IMR-90 (cell line): Measurements from ENCODE around the gene C1QTNF8. TPM values are rescaled to one million over a fixed set of nuclear protein-coding genes. Genes with fewer than 3 reads are reported as not detected.

Experiments used
- ATAC-seq: fragments of 200-7000 bp; cut with Tn5 transposase; 2 replicates; pipeline ENCODE4 v1.9.1; 2020; ENCODE audit warnings: low read depth, mild to moderate bottlenecking, moderate library complexity
- BruUV-seq: library from RNA; stranded (reverse); fragments of 400-500 nt; replicated peaks from 2 replicates; lab custom pipeline; 2021; lab: Mats Ljungman, UMichigan
- CTCF ChIA-PET: fragments of 300-600 bp; formaldehyde crosslinking; extraction: SDS; loops from one replicate; lab custom pipeline; 2021; ENCODE audit warnings: antibody characterized with exemption; lab: Yijun Ruan, JAX
- POLR2A ChIA-PET: fragments of 300-600 bp; sonication (Branson Sonifier 250); formaldehyde crosslinking; loops from one replicate; lab custom pipeline; 2022; ENCODE audit warnings: antibody characterized with exemption; ENCODE audit not compliant: unreplicated experiment; lab: Charles Lee
- DNase-seq: peaks from one replicate; pipeline ENCODE4 v3.0.0; 2013
- H2AFZ ChIP-seq: replicated peaks from 2 replicates; pipeline ENCODE3; 2013; ENCODE audit warnings: low read length, mild to moderate bottlenecking; ENCODE audit not compliant: poor library complexity
- H2AK5ac ChIP-seq: 2 replicates; pipeline ENCODE4 v1.6.1; 2013; ENCODE audit warnings: low read depth, low read length, inconsistent platforms
- H2AK9ac ChIP-seq: replicated peaks from 2 replicates; pipeline ENCODE3; 2013; ENCODE audit warnings: mild to moderate bottlenecking, low read depth, low read length, moderate library complexity; ENCODE audit not compliant: poor library complexity
- H2BK120ac ChIP-seq: 2 replicates; pipeline ENCODE4 v1.6.1; 2013; ENCODE audit warnings: low read depth, low read length, inconsistent platforms
- H2BK15ac ChIP-seq: 3 replicates; pipeline ENCODE4 v1.6.1; 2013; ENCODE audit warnings: low read depth, low read length, inconsistent platforms
- H2BK20ac ChIP-seq: 2 replicates; pipeline ENCODE4 v1.6.1; 2013; ENCODE audit warnings: low read depth, mild to moderate bottlenecking, inconsistent platforms, low read length, moderate library complexity
- H2BK5ac ChIP-seq: 2 replicates; pipeline ENCODE4 v1.6.1; 2013; ENCODE audit warnings: mild to moderate bottlenecking, low read depth, low read length, inconsistent platforms; ENCODE audit not compliant: poor library complexity, severe bottlenecking
- H3K14ac ChIP-seq: replicated peaks from 2 replicates; pipeline ENCODE4 v1.6.1; 2013; ENCODE audit warnings: low read depth, low read length, inconsistent platforms
- H3K18ac ChIP-seq: 2 replicates; pipeline ENCODE4 v1.6.1; 2013; ENCODE audit warnings: low read depth, low read length, control low read depth
- H3K23ac ChIP-seq: 2 replicates; pipeline ENCODE4 v1.6.1; 2013; ENCODE audit warnings: low read depth, low read length, inconsistent platforms
- H3K27ac ChIP-seq: 2 replicates; pipeline ENCODE4 v1.5.1; 2013; ENCODE audit warnings: mild to moderate bottlenecking, control low read depth, low read length; ENCODE audit not compliant: insufficient read depth
- H3K27me3 ChIP-seq: 2 replicates; pipeline ENCODE4 v1.6.1; 2013; ENCODE audit warnings: low read length; ENCODE audit not compliant: control insufficient read depth, insufficient read depth
- H3K36me3 ChIP-seq: 2 replicates; pipeline ENCODE4 v1.6.1; 2013; ENCODE audit warnings: low read length, mixed read lengths; ENCODE audit not compliant: control insufficient read depth, insufficient read depth
- H3K4ac ChIP-seq: 2 replicates; pipeline ENCODE4 v1.6.1; 2013; ENCODE audit warnings: low read depth, low read length, inconsistent platforms
- H3K4me1 ChIP-seq: 2 replicates; pipeline ENCODE4 v1.6.1; 2013; ENCODE audit warnings: low read length, mixed read lengths; ENCODE audit not compliant: control insufficient read depth, insufficient read depth
- H3K4me2 ChIP-seq: 2 replicates; pipeline ENCODE4 v1.6.1; 2013; ENCODE audit warnings: low read depth, mild to moderate bottlenecking, control low read depth, low read length, moderate library complexity
- H3K4me3 ChIP-seq: 2 replicates; pipeline ENCODE4 v1.5.1; 2013; ENCODE audit warnings: low read depth, mild to moderate bottlenecking, control low read depth, low read length, moderate library complexity; ENCODE audit not compliant: insufficient read depth
- H3K56ac ChIP-seq: 2 replicates; pipeline ENCODE4 v1.6.1; 2013; ENCODE audit warnings: low read length, inconsistent platforms; ENCODE audit not compliant: insufficient read depth; ENCODE audit errors: extremely low read depth
- H3K79me1 ChIP-seq, 2 experiments: 2 replicates each; pipeline ENCODE4 v1.6.1; 2013; ENCODE audit warnings: low read length in 2 of 2, inconsistent platforms in 1 of 2, low read depth in 1 of 2
- H3K9ac ChIP-seq: 2 replicates; pipeline ENCODE4 v1.6.1; 2013; ENCODE audit warnings: low read depth, low read length, control low read depth
- H3K9me1 ChIP-seq: 2 replicates; pipeline ENCODE4 v1.6.1; 2013; ENCODE audit warnings: low read length, inconsistent platforms; ENCODE audit not compliant: insufficient read depth
- H3K9me3 ChIP-seq: 2 replicates; pipeline ENCODE4 v1.6.1; 2013; ENCODE audit warnings: low read length; ENCODE audit not compliant: control insufficient read depth, insufficient read depth
- H4K20me1 ChIP-seq: 2 replicates; pipeline ENCODE4 v1.6.1; 2013; ENCODE audit warnings: low read length, inconsistent platforms; ENCODE audit not compliant: insufficient read depth
- H4K5ac ChIP-seq: 2 replicates; pipeline ENCODE4 v1.6.1; 2013; ENCODE audit warnings: mild to moderate bottlenecking, low read depth, low read length, control low read depth
- H4K8ac ChIP-seq, 2 experiments: 2 replicates each; pipeline ENCODE4 v1.6.1; 2013; ENCODE audit warnings: low read depth in 2 of 2, low read length in 2 of 2, control low read depth in 1 of 2, inconsistent platforms in 1 of 2
- H4K91ac ChIP-seq: 2 replicates; pipeline ENCODE4 v1.6.1; 2013; ENCODE audit warnings: low read depth, low read length, inconsistent platforms; ENCODE audit not compliant: insufficient read depth
- BHLHE40 ChIP-seq: fragments of 150-350 bp; IDR thresholded peaks from 2 replicates; pipeline ENCODE4 v1.6.1; 2016; ENCODE audit warnings: mild to moderate bottlenecking, low read depth, low read length
- CEBPB ChIP-seq: IDR thresholded peaks from 2 replicates; pipeline ENCODE4 v1.6.1; 2012; ENCODE audit warnings: low read depth, low read length, improper control_type of control experiment
- CHD1 ChIP-seq: IDR thresholded peaks from 2 replicates; pipeline ENCODE4 v1.6.1; 2012; ENCODE audit warnings: low read depth, low read length, improper control_type of control experiment
- FOS ChIP-seq: fragments of 150-350 bp; IDR thresholded peaks from 2 replicates; pipeline ENCODE4 v1.6.1; 2016; ENCODE audit warnings: low read depth, low read length
- MAFK ChIP-seq: IDR thresholded peaks from 2 replicates; pipeline ENCODE4 v1.6.1; 2012; ENCODE audit warnings: low read depth, low read length, improper control_type of control experiment
- MAZ ChIP-seq: IDR thresholded peaks from 2 replicates; pipeline ENCODE4 v1.6.1; 2012; ENCODE audit warnings: low read depth, mild to moderate bottlenecking, low read length, improper control_type of control experiment, moderate library complexity, borderline replicate concordance
- MXI1 ChIP-seq: IDR thresholded peaks from 2 replicates; pipeline ENCODE4 v1.6.1; 2012; ENCODE audit warnings: low read depth, mild to moderate bottlenecking, low read length, moderate library complexity, borderline replicate concordance
- NFE2L2 ChIP-seq: fragments of 150-350 bp; IDR thresholded peaks from 2 replicates; pipeline ENCODE4 v1.6.1; 2016; ENCODE audit warnings: low read depth, mild to moderate bottlenecking, low read length
- POLR2A ChIP-seq: IDR thresholded peaks from 2 replicates; pipeline ENCODE4 v1.6.1; 2012; ENCODE audit warnings: mild to moderate bottlenecking, low read depth, low read length
- RAD21 ChIP-seq: IDR thresholded peaks from 2 replicates; pipeline ENCODE4 v1.6.1; 2012; ENCODE audit warnings: low read length, improper control_type of control experiment
- RCOR1 ChIP-seq: IDR thresholded peaks from 2 replicates; pipeline ENCODE4 v1.6.1; 2012; ENCODE audit warnings: mild to moderate bottlenecking, low read length, improper control_type of control experiment; ENCODE audit not compliant: insufficient replicate concordance
- RFX5 ChIP-seq: IDR thresholded peaks from 2 replicates; pipeline ENCODE4 v1.8.0; 2012; ENCODE audit warnings: low read depth, mild to moderate bottlenecking, low read length, moderate library complexity
- SMC3 ChIP-seq: fragments of 150-350 bp; IDR thresholded peaks from 2 replicates; pipeline ENCODE4 v1.6.1; 2016; ENCODE audit warnings: low read depth, mild to moderate bottlenecking, antibody characterized with exemption, low read length, moderate library complexity
- WGBS, 2 experiments: methylation state at CpG; one replicate each; pipeline versions ENCODE4 v1.1.5 to v1.1.7; 2013; ENCODE audit warnings: missing lambda C conversion rate in 2 of 2; ENCODE audit not compliant: insufficient read length in 1 of 2; ENCODE audit errors: extremely low coverage in 2 of 2; 5-methylcytosine and 5-hydroxymethylcytosine counted together
- dilution Hi-C: fragments of 300-500 bp; cut with HindIII; formaldehyde crosslinking; loops from one replicate; pipeline ENCODE4 v1.14.3; 2018; ENCODE audit warnings: low sequenced_read_pairs; ENCODE audit not compliant: unreplicated experiment
- in situ Hi-C: fragments of 300-500 bp; cut with MboI; formaldehyde crosslinking; loops from 3 replicates; pipeline ENCODE4 v1.14.3; 2019; ENCODE audit warnings: low sequenced_read_pairs, inconsistent platforms, mixed read lengths
- intact Hi-C: fragments of 100-400 bp; cut with micrococcal nuclease; formaldehyde crosslinking; loops from 2 replicates; pipeline ENCODE4 v1.10.0; 2022
- polyA plus RNA-seq, 3 experiments: library from polyadenylated mRNA; depleted of rRNA; stranded (reverse); fragments of >200 nt; gene quantifications; 2 replicates each; pipeline ENCODE4 v1.2.3, GENCODE V29; 2012; ENCODE audit warnings: low replicate concordance in 1 of 3
- total RNA-seq: library from RNA; depleted of rRNA; stranded (reverse); fragments of >200 nt; gene quantifications from 2 replicates; pipeline ENCODE4 v1.2.3, GENCODE V29; 2012
- TF ChIP-seq, protein P1 (sequence below): fragments of 150-350 bp; IDR thresholded peaks from 2 replicates; pipeline ENCODE4 v1.6.1; 2016; ENCODE audit warnings: low read depth, mild to moderate bottlenecking, low read length, moderate library complexity, borderline replicate concordance
- TF ChIP-seq, protein P2 (sequence below): fragments of 150-350 bp; IDR thresholded peaks from 2 replicates; pipeline ENCODE4 v1.6.1; 2017; ENCODE audit warnings: mild to moderate bottlenecking, antibody characterized with exemption, low read length, low read depth
- TF ChIP-seq, protein P3 (sequence below): conservative IDR thresholded peaks from 2 replicates; pipeline ENCODE4 v1.5.1; 2012; ENCODE audit warnings: mild to moderate bottlenecking, low read depth, low read length, improper control_type of control experiment

The C1QTNF8 gene
- total and polyA plus RNA-seq, 2 of the 4 experiments (the other 2 are of a cell fraction) = not detected

DNA sequence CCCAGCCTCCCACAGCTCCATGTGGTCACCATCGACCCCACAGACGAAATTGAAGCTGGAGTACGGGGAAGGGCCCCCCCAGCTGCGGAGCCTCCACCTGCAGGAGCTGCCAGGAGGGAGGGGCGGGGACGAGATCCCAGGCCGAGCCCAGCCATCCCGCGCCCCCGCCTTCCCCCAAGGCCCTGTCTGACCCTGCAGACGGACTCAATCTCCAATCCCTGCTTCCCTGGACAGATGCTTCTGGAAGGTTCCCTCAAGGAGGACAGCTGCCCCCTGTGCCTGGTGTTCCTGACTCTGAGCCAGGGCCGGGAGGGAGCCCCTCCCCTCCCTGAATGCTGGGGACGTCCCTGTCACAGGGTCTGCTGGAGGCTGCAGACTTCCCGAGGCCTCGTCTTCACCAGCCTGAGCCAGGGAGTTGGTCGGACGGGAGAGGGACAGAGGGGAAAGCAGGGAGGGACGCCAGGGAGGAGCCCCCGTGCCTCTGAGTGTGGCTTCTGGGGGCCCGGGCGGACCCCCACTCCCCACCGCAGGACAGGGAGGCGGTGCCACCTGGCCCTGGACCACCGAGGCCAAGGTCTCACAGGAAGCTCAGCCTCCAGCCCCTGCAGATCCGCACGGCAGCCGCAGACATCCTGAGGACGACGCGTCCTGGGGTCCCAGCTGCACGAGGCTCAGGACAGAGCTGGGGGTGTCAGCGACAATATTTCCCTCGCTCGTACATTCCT lies 21.3 kb upstream of the C1QTNF8 start:
- TF ChIP-seq POLR2A (no peak), MAFK (no peak), MXI1 (no peak), MAZ (no peak), NFE2L2 (no peak), RAD21 (no peak), SMC3 (no peak), CEBPB (no peak), BHLHE40 (no peak), CHD1 (no peak), FOS (no peak), RCOR1 (no peak), RFX5 (no peak)
- TF ChIP-seq, protein P1, sequence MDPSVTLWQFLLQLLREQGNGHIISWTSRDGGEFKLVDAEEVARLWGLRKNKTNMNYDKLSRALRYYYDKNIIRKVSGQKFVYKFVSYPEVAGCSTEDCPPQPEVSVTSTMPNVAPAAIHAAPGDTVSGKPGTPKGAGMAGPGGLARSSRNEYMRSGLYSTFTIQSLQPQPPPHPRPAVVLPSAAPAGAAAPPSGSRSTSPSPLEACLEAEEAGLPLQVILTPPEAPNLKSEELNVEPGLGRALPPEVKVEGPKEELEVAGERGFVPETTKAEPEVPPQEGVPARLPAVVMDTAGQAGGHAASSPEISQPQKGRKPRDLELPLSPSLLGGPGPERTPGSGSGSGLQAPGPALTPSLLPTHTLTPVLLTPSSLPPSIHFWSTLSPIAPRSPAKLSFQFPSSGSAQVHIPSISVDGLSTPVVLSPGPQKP = no peak
- TF ChIP-seq, protein P2, sequence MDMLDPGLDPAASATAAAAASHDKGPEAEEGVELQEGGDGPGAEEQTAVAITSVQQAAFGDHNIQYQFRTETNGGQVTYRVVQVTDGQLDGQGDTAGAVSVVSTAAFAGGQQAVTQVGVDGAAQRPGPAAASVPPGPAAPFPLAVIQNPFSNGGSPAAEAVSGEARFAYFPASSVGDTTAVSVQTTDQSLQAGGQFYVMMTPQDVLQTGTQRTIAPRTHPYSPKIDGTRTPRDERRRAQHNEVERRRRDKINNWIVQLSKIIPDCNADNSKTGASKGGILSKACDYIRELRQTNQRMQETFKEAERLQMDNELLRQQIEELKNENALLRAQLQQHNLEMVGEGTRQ = no peak
- TF ChIP-seq, protein P3, sequence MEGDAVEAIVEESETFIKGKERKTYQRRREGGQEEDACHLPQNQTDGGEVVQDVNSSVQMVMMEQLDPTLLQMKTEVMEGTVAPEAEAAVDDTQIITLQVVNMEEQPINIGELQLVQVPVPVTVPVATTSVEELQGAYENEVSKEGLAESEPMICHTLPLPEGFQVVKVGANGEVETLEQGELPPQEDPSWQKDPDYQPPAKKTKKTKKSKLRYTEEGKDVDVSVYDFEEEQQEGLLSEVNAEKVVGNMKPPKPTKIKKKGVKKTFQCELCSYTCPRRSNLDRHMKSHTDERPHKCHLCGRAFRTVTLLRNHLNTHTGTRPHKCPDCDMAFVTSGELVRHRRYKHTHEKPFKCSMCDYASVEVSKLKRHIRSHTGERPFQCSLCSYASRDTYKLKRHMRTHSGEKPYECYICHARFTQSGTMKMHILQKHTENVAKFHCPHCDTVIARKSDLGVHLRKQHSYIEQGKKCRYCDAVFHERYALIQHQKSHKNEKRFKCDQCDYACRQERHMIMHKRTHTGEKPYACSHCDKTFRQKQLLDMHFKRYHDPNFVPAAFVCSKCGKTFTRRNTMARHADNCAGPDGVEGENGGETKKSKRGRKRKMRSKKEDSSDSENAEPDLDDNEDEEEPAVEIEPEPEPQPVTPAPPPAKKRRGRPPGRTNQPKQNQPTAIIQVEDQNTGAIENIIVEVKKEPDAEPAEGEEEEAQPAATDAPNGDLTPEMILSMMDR = no peak
- dilution Hi-C loops (no loop called here), intact Hi-C loops (no loop called here), in situ Hi-C loops (no loop called here)
- no peaks in the 10 kb centered on the region for H3K9me3 ChIP-seq
- no peak for ATAC-seq
- no peak for DNase-seq
- no peak overlapping the region for H3K9ac ChIP-seq
- no peak overlapping the region for H2BK120ac ChIP-seq
- H2BK20ac ChIP-seq = no peak overlapping the region
- POLR2A ChIA-PET = no interaction called here
- H2AK9ac ChIP-seq = peak overlapping the region; percentile 55
- H3K36me3 ChIP-seq = no peaks in the 10 kb centered on the region
- no TSS peak for BruUV-seq
- H2BK5ac ChIP-seq = no peak overlapping the region
- no peaks in the 10 kb centered on the region for H3K9me1 ChIP-seq
- H3K23ac ChIP-seq = no peak overlapping the region
- H3K79me1 ChIP-seq = no peaks in the 10 kb centered on the region
- 49% methylated on average over 15 of the region's 34 CpGs; no CpG with 5 or more reads in 1 of the 2 experiments for WGBS, 2 experiments
- no peak overlapping the region for H4K5ac ChIP-seq
- H3K4me2 ChIP-seq = no peak overlapping the region
- no peak overlapping the region for H3K4ac ChIP-seq
- no peaks in the 10 kb centered on the region for H4K20me1 ChIP-seq
- H2BK15ac ChIP-seq = no peak overlapping the region
- no peak overlapping the region for H4K8ac ChIP-seq
- no peak overlapping the region for H3K27ac ChIP-seq
- CTCF ChIA-PET = no interaction called here
- no peak overlapping the region for H2AK5ac ChIP-seq
- H3K18ac ChIP-seq = no peak overlapping the region
- no peak overlapping the region for H3K56ac ChIP-seq
- peaks cover 30% of the 10 kb centered on the region for H3K27me3 ChIP-seq
- no peak overlapping the region for H3K4me3 ChIP-seq
- no peak overlapping the region for H4K91ac ChIP-seq
- H3K4me1 ChIP-seq = no peaks in the 10 kb centered on the region
- no peak overlapping the region for H3K14ac ChIP-seq
- no peak overlapping the region for H2AFZ ChIP-seq
